HG03558 (cell line): Measurements from ENCODE around the gene DPP6.

ENCODE experiments used
- ATAC-seq: cut with Tn5 transposase; IDR thresholded peaks from one replicate; pipeline ENCODE4 v1.9.1; 2021; ENCODE audit warnings: moderate number of reproducible peaks; ENCODE audit not compliant: unreplicated experiment; ENCODE audit errors: extremely low read depth

DPP6 gene

GRCh38 chr7:154204046-154204445, 151.8 kb downstream of the DPP6 start:
- no peak for ATAC-seq

GRCh38 chr7:154212861-154213260, 160.7 kb downstream of the DPP6 start:
- no peak for ATAC-seq

GRCh38 chr7:154217688-154218340, 165.6 kb downstream of the DPP6 start:
- ATAC-seq, result no peak

GRCh38 chr7:154231732-154232131, 179.5 kb downstream of the DPP6 start:
- no peak for ATAC-seq

GRCh38 chr7:154232700-154233099, 180.5 kb downstream of the DPP6 start:
- no peak for ATAC-seq

GRCh38 chr7:154241988-154242387, 189.8 kb downstream of the DPP6 start:
- no peak for ATAC-seq

- no peak for ATAC-seq
Measured at GRCh38 chr7:154242709-154243108, 190.5 kb downstream of the DPP6 start.

- no peak for ATAC-seq
Measured at GRCh38 chr7:154252046-154252445, 199.8 kb downstream of the DPP6 start.

- no peak for ATAC-seq
Measured at GRCh38 chr7:154253810-154254209, 201.6 kb downstream of the DPP6 start.

- no peak for ATAC-seq
Measured at GRCh38 chr7:154255324-154255723, 203.1 kb downstream of the DPP6 start.

GRCh38 chr7:154256150-154256549, 204.0 kb downstream of the DPP6 start:
- ATAC-seq, result no peak

GRCh38 chr7:154259396-154259795, 207.2 kb downstream of the DPP6 start:
- ATAC-seq, result no peak

GRCh38 chr7:154287356-154287755, 235.2 kb downstream of the DPP6 start:
- ATAC-seq, result no peak

GRCh38 chr7:154289119-154289518, 236.9 kb downstream of the DPP6 start:
- ATAC-seq, result no peak

GRCh38 chr7:154296443-154296842, 244.2 kb downstream of the DPP6 start:
- ATAC-seq, result no peak

- ATAC-seq, result no peak
Measured at GRCh38 chr7:154299736-154300135, 247.5 kb downstream of the DPP6 start.

- no peak for ATAC-seq
Measured at GRCh38 chr7:154302380-154302779, 250.2 kb downstream of the DPP6 start.

- no peak for ATAC-seq
Measured at GRCh38 chr7:154304231-154304630, 252.0 kb downstream of the DPP6 start.

- ATAC-seq, result no peak
Measured at GRCh38 chr7:154304740-154305700, 252.8 kb downstream of the DPP6 start.

GRCh38 chr7:154306036-154306435, 253.8 kb downstream of the DPP6 start:
- ATAC-seq, result no peak

- ATAC-seq, result no peak
Measured at GRCh38 chr7:154308928-154309327, 256.7 kb downstream of the DPP6 start.
